GM23338 (cell line): Measurements from ENCODE around the gene SRPK2. TPM values are rescaled to one million over a fixed set of nuclear protein-coding genes. Genes with fewer than 3 reads are reported as not detected.
"Not testable (repeated sequence)": the region's sequence is repeated elsewhere in the genome, so short reads cannot be mapped to it uniquely, and the experiment has no call there.

Source experiments
- ATAC-seq: fragments of 200-7000 bp; cut with Tn5 transposase; 3 replicates; pipeline ENCODE4 v1.9.1; 2020
- DNase-seq: peaks from one replicate; pipeline ENCODE4 v3.0.0-alpha.2; 2015; ENCODE audit warnings: low spot score
- H2AFZ ChIP-seq: fragments of 200-600 bp; sonication (generic); 2 replicates; pipeline ENCODE4 v1.8.0; 2016; ENCODE audit warnings: antibody characterized with exemption, mild to moderate bottlenecking, moderate library complexity
- H3F3A ChIP-seq: fragments of 200-600 bp; sonication (generic); replicated peaks from 2 replicates; pipeline ENCODE4 v1.8.0; 2017; ENCODE audit warnings: antibody characterized with exemption, mixed run types, low read depth
- H3K27ac ChIP-seq: fragments of 200-600 bp; sonication (generic); 2 replicates; pipeline ENCODE4 v1.6.1; 2016; ENCODE audit warnings: low read depth
- H3K27me3 ChIP-seq: fragments of 200-600 bp; sonication (generic); 2 replicates; pipeline ENCODE4 v1.8.0; 2016; ENCODE audit warnings: mild to moderate bottlenecking, mixed run types, moderate library complexity; ENCODE audit not compliant: insufficient read depth
- H3K36me3 ChIP-seq: fragments of 200-600 bp; sonication (generic); 2 replicates; pipeline ENCODE4 v1.8.0; 2016; ENCODE audit warnings: mild to moderate bottlenecking; ENCODE audit not compliant: insufficient read depth
- H3K4me1 ChIP-seq: fragments of 200-600 bp; sonication (generic); 2 replicates; pipeline ENCODE4 v1.8.0; 2016; ENCODE audit warnings: mild to moderate bottlenecking, moderate library complexity; ENCODE audit not compliant: insufficient read depth
- H3K4me2 ChIP-seq: fragments of 200-600 bp; sonication (generic); 2 replicates; pipeline ENCODE4 v1.7.1; 2017; ENCODE audit warnings: mixed run types
- H3K4me3 ChIP-seq: fragments of 200-600 bp; sonication (generic); 2 replicates; pipeline ENCODE4 v1.6.1; 2016; ENCODE audit warnings: mixed run types
- H3K79me2 ChIP-seq: fragments of 200-600 bp; sonication (generic); replicated peaks from 2 replicates; pipeline ENCODE4 v1.8.0; 2017; ENCODE audit warnings: mild to moderate bottlenecking; ENCODE audit not compliant: insufficient read depth
- H3K9me2 ChIP-seq: fragments of 200-600 bp; sonication (generic); 2 replicates; pipeline ENCODE4 v1.8.0; 2017; ENCODE audit not compliant: insufficient read depth
- H4K20me1 ChIP-seq: fragments of 200-600 bp; sonication (generic); replicated peaks from 2 replicates; pipeline ENCODE4 v1.8.0; 2017; ENCODE audit warnings: mild to moderate bottlenecking; ENCODE audit not compliant: insufficient read depth
- H3K27ac Mint-ChIP-seq: 2 replicates; pipeline ENCODE4 v1.8.0; 2020; ENCODE audit warnings: inconsistent platforms, mild to moderate bottlenecking, moderate library complexity, mixed read lengths
- H3K27me3 Mint-ChIP-seq: 3 replicates; pipeline ENCODE4 v1.8.0; 2022; ENCODE audit warnings: low read depth, mild to moderate bottlenecking, moderate library complexity, mixed read lengths, inconsistent platforms; ENCODE audit not compliant: insufficient read depth, poor library complexity
- H3K36me3 Mint-ChIP-seq: 3 replicates; pipeline ENCODE4 v1.8.0; 2021; ENCODE audit warnings: low read depth, mild to moderate bottlenecking, inconsistent platforms, moderate library complexity, mixed read lengths
- H3K4me1 Mint-ChIP-seq: 3 replicates; pipeline ENCODE4 v1.8.0; 2020; ENCODE audit warnings: mild to moderate bottlenecking, inconsistent platforms, mixed read lengths
- H3K4me3 Mint-ChIP-seq: 3 replicates; pipeline ENCODE4 v1.8.0; 2021; ENCODE audit warnings: moderate library complexity, mild to moderate bottlenecking, inconsistent platforms, mixed read lengths
- H3K9me3 Mint-ChIP-seq: 3 replicates; pipeline ENCODE4 v1.8.0; 2020; ENCODE audit warnings: moderate library complexity, mild to moderate bottlenecking, inconsistent platforms, mixed read lengths
- CTCF ChIP-seq, 2 experiments: fragments of 200-600 bp in 1 of 2; sonication (generic) in 1 of 2; conservative IDR thresholded peaks; 2 replicates each; pipeline versions ENCODE4 v1.5.1 to v1.6.1; 2016 to 2017; ENCODE audit warnings: antibody characterized with exemption in 2 of 2, low read depth in 2 of 2, mild to moderate bottlenecking in 2 of 2, moderate library complexity in 1 of 2
- ETS1 ChIP-seq: IDR thresholded peaks from 2 replicates; pipeline ENCODE4 v1.6.1; 2016; ENCODE audit warnings: antibody characterized with exemption
- JUNB ChIP-seq: IDR thresholded peaks from one replicate; pipeline ENCODE4 v1.6.1; 2016; ENCODE audit warnings: antibody characterized with exemption; ENCODE audit not compliant: unreplicated experiment
- NANOG ChIP-seq: IDR thresholded peaks from 2 replicates; pipeline ENCODE4 v1.6.1; 2016; ENCODE audit warnings: antibody characterized with exemption, borderline replicate concordance
- POLR2AphosphoS5 ChIP-seq: IDR thresholded peaks from 2 replicates; pipeline ENCODE4 v1.6.1; 2016; ENCODE audit warnings: antibody characterized with exemption, low read depth
- ZNF331 ChIP-seq: fragments of 250-450 bp; sonication (Bioruptor Pico); IDR thresholded peaks from 2 replicates; pipeline ENCODE4 v1.5.0; 2020; ENCODE audit warnings: low read depth, mild to moderate bottlenecking, moderate library complexity
- polyA plus RNA-seq: library from polyadenylated mRNA; unstranded; fragments of >200 nt; fragmentation: Nextera tagmentation; extraction: Ambion mirVana; gene quantifications from 2 replicates; pipeline ENCODE4 v1.2.1, GENCODE V29; 2016
- total RNA-seq: library from RNA; depleted of rRNA; stranded (reverse); fragments of >200 nt; shearing (Covaris generic); gene quantifications from 2 replicates; pipeline ENCODE4 v1.2.3, GENCODE V29; 2014

SRPK2 gene
- total and polyA plus RNA-seq, 2 experiments from 2014 or later, result 66.3 to 91.5 TPM

GRCh38 chr7:105438254-105438653 lies 49.5 kb upstream of the SRPK2 start (continued):
- TF ChIP-seq CTCF (conservative IDR thresholded peaks at IDR 0.05; ENCODE audit: low read depth in 2 of 2) (no peak), ETS1 (no peak), ZNF331 (CRISPR knock-in tag) (no peak), NANOG (no peak), JUNB (no peak), POLR2AphosphoS5 (no peak)

GRCh38 chr7:105437356-105437755 lies 48.6 kb upstream of the SRPK2 start:
- H3K4me1 ChIP-seq, ATAC-seq, H4K20me1 ChIP-seq, H3K4me2 ChIP-seq, H3K4me1 Mint-ChIP-seq, DNase-seq, H3K36me3 ChIP-seq, H3K9me2 ChIP-seq, H3F3A ChIP-seq, H3K4me3 Mint-ChIP-seq, H3K79me2 ChIP-seq, H3K27me3 Mint-ChIP-seq, H3K27ac Mint-ChIP-seq, H3K9me3 Mint-ChIP-seq, H3K4me3 ChIP-seq, H3K27me3 ChIP-seq, H3K36me3 Mint-ChIP-seq, H2AFZ ChIP-seq, H3K27ac ChIP-seq: not testable (repeated sequence)

GRCh38 chr7:105429746-105430612 lies 41.3 kb upstream of the SRPK2 start:
- no peak overlapping the region for H2AFZ ChIP-seq
- H3K4me1 ChIP-seq, result no peaks in the 10 kb centered on the region
- Mint-ChIP-seq H3K4me1 (no peaks in the 10 kb centered on the region; the same call in 2 of the 3 replicates), H3K27me3 (peaks cover 4% of the 10 kb centered on the region), H3K36me3 (no peaks in the 10 kb centered on the region), H3K27ac (no peak overlapping the region), H3K9me3 (no peaks in the 10 kb centered on the region), H3K4me3 (no peak overlapping the region)
- no peak overlapping the region for H3K4me3 ChIP-seq
- H3K27ac ChIP-seq, result no peak overlapping the region
- peak; percentile 56 to 63 for TF ChIP-seq CTCF (conservative IDR thresholded peaks at IDR 0.05; ENCODE audit: low read depth in 2 of 2)
- no peak for TF ChIP-seq POLR2AphosphoS5
- no peaks in the 10 kb centered on the region for H3K79me2 ChIP-seq
- no peaks in the 10 kb centered on the region for H4K20me1 ChIP-seq
- no peaks in the 10 kb centered on the region for H3F3A ChIP-seq
- no peaks in the 10 kb centered on the region for H3K9me2 ChIP-seq
- DNase-seq (peak; percentile 61), ATAC-seq (peak; percentile 85)
- H3K4me2 ChIP-seq, result no peak overlapping the region
- no peaks in the 10 kb centered on the region for H3K36me3 ChIP-seq
- no peaks in the 10 kb centered on the region for H3K27me3 ChIP-seq
